HG02798 (cell line): ENCODE results near the gene FANK1.
"Not testable (repeated sequence)": the region's sequence is repeated elsewhere in the genome, so short reads cannot be mapped to it uniquely, and the experiment has no call there.

Experiments used
- ATAC-seq: cut with Tn5 transposase; IDR thresholded peaks from one replicate; pipeline ENCODE4 v1.9.1; 2021; ENCODE audit warnings: mild to moderate bottlenecking; ENCODE audit not compliant: unreplicated experiment, poor library complexity

Gene FANK1

DNA sequence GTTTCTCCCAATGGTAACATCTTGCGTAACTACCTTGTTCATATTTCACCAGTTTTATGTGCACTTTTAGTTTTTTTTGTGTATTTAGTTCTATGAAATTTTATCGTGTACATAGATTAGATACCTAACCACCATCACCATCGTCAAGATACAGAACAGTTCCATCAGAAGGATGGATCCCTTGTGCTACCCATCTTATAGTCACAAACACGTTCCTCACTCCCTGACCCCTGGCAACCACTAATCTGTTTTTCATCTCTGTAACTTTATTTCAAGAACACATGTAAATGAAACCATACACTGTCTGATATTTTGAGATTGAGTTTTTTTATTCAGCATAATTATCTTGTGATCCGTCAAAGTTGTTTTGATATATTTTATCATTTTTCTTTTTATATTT is 29.9 kb downstream of the FANK1 start:
- ATAC-seq = no peak

DNA sequence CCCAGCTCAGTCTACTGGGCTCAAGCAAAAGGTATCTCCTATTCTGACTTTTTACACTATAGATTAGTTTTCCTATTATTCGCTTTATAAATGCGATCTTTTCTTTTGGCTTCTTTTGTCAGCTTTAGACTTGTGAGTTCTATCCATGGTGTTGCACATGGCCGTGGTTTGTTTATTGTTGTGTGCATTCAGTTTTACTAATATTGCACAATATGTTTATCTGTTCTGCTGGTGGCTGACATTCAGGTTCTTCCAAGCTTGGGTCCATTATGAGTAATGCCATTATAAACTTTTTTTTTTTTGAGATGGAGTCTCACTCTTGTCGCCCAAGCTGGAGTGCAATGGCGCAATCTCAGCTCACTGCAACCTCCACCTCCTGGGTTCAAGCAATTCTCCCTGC is 30.9 kb downstream of the FANK1 start:
- not testable (repeated sequence) for ATAC-seq

DNA sequence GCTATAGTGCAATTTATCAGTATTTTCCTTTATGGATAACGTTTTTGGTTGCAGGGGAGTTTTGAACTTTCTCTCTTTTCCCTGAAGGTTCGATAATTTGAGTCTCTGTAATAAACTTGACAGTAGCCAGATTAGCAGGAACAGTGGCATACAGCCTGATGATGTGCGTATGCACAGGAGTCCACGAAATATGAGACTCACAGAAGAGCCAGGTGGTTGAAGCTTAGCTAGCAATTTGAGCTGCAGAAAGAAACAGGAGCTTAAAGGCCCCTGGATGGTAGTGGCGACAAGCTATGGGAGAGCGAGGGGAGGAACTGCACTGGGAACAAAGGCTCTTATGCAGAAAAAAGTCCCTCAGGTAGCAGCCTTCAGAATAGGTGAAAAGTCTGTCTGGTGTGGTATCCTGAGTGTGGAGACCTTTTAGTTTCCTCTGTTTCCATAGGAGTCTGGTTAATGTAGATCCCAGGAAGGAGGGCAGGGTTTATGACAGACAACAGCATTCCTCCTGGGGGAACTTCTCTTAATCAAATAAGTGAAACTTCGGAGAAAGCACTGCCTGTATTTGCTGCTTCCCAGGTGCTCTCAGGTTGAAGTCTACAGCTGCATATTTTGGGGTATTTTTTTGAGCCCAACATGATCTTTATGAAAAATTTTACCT is 32.7 kb downstream of the FANK1 start:
- no peak for ATAC-seq

DNA sequence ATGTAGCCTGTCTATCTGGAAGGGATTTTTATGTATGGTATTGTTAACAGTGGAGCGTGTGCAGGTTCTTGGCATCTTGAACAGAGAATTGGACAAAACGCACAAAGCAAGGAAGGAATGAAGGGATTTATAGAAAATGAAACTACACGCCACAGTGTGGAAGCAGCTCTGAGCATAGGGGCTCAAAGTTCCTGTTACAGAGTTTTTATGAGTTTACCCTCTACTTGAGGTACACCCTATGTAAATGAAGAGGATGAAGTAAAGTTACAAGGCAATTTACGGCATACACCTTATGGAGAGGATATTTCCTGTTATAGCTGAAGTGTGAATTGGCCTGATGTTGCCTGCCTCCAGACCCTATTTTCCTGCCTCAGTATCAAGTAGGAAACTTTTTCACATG is 33.3 kb downstream of the FANK1 start:
- no peak for ATAC-seq

DNA sequence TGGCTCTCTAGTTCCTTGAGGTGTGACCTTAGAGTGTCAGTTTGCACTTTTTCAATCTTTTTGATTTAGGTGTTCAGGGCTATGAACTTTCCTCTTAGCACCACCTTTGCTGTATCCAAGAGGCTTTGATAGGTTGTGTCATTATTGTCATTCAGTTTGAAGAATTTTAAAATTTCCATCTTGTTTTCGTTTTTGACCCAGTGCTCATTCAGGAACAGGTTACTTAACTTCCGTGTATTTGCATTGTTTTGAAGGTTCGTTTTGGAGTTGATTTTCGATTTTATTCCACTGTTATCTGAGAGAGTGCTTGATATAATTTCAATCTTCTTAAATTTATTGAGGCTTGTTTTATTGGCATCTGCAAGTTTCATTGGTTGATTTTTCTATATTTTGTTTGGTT is 37.3 kb downstream of the FANK1 start:
- no peak for ATAC-seq

DNA sequence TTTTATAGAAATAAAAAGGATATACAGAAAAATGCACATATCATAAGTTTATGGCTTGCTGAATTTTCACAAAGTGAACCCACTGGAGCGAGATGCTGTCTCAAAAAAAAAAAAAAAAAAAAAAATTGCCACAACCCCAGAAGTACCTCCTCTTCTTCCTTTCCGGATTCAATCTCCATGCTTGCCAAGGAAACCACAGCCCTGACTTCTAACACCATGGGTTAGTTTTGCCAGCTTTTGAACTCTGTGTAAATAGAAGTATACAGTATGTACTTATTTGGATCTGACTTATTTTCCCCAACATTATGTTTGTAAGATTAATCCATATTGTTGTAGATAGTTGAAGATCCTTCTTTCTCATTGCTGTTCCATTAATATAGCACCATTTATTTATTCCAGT is 40.0 kb downstream of the FANK1 start:
- no peak for ATAC-seq

DNA sequence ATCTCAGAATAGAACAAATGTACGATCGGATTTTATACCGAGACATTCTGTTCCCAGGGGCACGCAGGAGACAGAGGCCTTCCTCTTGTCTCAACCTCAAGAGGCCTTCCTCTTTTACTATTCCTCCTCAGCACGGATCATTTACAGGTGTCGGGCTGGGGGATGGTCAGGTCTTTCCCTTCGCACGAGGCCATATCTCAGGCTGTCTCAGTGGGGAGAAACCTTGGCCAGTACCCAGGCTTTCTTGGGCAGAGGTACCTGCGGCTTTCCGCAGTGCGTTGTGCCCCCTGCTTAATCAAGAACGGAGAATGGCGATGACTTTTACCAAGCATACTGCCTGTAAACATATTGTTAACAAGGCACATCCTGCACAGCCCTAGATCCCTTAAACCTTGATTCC is 44.2 kb downstream of the FANK1 start:
- no peak for ATAC-seq

DNA sequence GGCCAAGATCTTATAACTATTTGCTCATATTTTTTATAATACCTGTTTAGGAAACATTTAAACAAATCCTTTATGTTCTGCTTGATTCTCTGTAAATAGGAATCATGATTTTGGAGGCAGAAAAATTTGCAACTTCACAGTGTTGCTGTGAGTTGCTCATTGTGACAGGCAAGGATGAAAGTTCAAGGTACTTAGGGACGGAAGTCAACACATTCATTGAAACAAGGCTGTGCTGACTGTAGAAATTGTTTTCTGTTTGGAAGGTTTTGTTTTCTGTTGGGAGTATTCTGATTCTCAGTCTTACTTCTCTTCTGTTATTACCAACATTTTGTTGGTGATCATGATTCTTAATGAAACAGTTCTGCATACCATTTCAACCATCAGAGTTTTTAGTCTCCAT is 54.9 kb downstream of the FANK1 start:
- no peak for ATAC-seq

DNA sequence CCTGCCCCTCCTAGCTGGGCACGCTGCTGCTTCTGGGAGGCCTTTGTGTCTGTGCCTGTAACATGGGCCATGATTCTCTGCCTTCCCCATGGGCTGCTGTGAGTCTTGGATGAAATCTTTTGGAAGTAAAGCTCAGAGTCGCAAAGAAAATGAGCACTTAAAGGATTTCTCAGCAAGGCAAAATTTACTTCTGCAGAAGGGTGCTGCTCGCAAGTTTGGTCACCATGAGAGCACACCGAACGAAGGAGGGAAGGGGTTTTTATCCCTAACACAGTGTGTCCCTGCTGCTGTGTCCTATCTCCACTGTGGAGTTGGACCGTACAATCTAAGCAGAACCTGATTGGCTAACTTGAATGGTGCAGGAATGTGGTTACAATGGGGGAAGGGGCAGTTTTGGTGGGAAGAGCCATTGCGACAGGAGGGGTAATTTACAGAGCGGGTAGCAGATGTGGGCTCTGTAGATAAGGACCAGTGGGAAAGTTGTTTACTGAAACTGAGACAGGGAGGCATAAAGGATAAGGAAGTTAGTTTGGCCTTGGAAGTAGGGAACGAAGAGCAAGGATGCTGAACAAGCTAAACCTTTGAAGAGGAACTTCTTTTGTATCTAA is 57.5 kb downstream of the FANK1 start:
- no peak for ATAC-seq

DNA sequence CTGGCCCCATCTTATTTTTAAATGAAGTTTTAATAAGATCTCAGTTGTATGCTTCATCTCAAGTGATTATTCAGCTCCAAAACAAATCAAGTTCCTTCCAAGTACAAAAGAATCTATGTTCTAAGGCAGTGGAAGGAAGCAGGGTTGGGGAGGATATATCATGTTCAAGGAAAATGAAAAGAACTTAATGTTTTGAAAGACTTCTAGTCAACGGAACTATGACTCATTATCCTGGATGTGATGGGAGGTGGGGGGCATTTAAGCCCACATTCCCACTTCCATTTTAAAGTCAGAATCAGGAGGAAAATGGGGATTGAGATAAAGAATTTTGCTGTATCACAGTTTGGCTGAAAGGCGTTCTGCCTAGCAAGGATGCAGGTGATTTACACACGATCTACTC is 59.4 kb downstream of the FANK1 start:
- ATAC-seq = no peak

DNA sequence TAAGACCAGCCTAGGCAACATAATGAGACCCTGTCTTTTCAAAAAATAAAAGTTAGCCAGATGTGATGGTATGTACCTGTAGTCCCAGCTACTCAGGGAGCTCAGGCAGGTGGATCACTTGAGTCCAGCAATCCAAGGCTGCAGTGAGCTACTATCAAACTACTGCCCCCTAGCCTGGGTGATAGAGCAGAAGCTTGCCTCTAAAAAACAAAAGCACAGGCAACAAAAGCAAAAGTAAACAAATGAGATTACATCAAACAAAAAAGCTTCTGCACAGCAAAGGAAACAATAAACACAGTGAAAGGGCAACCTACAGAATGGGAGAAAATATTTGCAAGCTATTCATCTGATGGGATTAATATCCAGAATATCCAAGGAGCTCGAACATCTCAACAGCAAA is 65.4 kb downstream of the FANK1 start:
- ATAC-seq = no peak

DNA sequence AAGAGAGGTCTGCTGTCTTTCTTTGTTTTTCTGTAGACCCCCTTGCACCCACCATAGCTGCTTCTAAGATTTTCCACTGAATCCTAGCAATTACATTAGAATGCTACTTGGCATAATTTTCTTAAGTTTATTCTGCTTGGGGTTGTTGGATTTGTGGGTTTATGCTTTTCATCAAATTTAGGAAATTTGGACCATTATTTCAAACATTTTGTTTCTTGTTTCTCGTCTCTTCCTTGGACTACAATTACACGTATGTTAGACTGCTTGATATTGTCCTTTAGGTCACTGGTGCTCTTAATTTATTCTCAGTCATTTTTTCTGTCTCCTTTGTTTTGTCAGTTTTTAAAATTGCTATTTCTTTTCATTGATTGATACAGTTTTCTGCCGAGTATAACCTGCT is 65.8 kb downstream of the FANK1 start:
- ATAC-seq = no peak

DNA sequence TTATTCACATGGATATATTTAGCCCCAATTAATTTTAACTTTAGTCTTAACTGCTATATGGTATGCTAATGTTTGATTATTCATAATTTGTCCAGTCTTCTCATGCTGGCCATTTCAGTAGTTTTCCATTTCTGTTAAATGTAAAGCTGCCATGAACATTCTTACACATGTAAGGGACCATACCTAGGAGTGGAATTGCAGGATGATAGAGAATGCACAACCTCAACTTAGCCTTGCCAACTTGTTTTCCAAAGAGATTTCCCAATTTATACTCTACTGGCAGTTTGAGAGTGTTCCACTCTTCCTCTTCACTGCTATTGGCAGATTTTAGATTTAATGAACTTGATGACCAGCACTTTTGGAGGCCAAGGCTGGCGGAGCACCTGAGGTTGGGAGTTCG is 68.2 kb downstream of the FANK1 start:
- ATAC-seq = no peak

DNA sequence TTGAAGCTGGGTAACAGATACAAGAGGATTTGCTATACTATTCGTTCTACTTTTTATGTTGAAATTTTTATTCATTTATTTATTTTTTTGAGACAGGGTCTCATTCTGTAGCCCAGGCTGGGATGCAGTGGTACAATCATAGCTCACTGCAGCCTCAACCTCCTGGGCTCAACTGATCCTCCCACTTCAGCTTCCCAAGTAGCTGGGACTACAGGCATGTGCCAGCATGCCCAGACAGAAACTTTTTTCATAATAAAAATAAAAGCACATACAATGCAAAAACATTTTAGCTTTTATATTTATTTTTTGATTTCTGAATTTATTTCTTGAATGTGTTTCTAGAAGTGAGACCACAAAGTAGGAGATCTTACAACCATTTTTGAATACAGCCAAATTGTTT is 71.2 kb downstream of the FANK1 start:
- no peak for ATAC-seq

DNA sequence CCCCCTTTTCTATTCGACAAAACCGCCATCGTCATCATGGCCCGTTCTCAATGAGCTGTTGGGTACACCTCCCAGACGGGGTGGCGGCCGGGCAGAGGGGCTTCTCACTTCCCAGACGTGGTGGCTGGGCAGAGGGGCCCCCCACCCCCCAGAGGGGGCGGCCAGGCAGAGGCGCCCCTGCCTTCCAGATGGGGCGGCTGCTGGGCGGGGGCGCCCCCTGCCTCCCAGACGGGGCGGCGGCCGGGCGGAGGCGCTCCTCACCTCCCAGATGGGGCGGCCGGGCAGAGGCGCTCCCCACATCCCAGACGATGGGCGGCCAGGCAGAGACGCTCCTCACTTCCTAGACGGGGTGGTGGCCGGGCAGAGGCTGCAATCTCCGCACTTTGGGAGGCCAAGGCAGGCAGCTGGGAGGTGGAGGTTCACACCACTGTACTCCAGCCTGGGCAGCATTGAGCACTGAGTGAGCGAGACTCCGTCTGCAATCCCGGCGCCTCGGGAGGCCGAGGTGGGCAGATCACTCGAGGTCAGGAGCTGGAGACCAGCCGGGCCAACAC is 73.8 kb downstream of the FANK1 start:
- not testable (repeated sequence) for ATAC-seq

DNA sequence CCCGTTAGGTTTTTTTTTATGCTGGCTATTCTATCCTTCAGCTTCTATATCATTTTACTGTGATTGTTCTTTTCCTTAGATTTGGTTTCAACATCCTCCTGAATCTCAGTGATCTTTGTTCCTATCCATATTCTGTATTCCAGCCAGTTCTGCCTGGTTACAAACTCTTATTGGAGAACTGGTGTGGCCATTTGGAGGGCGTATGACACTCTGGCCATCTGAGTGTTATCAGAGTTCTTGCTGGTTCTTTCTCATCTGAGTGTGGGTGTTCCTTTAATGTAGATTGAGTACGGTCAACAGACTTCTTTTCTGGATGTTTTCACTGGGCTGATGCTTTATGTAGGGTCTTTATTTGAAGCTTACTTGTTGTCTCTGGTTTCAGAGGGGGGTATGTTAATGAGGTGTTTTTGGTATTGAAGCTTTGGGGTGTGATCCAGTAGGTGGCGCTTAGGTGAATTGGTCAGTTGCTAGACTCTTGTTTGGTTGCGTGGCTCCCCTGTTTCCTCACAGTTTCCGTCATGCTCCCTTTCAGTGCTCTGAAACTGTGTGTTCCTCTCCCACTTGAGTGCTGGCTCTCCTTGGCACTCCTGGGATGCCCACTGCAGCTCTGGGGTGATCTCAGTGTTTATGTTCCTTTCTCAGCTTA is 80.7 kb downstream of the FANK1 start:
- ATAC-seq = no peak

DNA sequence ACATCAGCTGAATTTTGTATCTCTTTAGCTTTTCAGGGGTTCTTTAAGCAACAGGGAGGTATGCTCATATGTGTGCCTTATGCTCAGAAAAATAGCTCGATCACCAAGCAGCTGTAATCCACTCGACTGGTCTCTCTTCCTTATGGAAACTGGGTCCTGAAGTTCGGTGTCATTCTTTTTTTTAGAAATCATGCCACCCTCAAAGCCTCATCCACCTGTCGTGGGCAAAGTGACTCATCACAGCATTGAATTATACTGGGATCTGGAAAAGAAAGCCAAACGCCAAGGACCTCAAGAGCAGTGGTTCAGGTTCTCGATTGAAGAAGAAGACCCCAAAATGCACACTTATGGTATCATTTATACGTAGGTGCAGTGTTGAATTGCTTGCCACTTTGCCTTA is 83.6 kb downstream of the FANK1 start:
- no peak for ATAC-seq

DNA sequence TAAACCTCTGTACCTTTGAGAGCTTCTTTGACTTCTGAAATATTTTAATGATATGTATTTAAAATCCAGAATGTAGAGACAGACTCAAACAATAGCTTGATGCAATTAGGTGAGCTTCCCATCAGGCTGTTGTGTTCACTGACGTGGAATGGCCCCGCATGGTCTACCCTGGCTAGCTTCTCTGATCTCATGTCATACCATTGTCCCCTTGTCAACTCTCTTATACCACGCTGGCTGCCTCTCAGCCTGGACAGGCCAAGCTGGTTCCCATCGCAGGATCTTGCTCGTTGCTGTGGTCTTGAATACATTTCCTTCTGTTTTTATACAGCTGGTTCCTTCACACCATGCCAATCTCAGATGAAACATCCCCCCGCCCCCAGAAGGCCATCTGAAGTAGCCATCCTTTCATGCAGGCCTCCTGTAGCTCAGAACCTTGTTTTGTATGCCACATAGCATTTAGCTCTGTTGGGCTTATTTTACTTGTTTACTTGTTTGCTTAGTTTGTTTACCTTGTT is 84.2 kb downstream of the FANK1 start:
- no peak for ATAC-seq

DNA sequence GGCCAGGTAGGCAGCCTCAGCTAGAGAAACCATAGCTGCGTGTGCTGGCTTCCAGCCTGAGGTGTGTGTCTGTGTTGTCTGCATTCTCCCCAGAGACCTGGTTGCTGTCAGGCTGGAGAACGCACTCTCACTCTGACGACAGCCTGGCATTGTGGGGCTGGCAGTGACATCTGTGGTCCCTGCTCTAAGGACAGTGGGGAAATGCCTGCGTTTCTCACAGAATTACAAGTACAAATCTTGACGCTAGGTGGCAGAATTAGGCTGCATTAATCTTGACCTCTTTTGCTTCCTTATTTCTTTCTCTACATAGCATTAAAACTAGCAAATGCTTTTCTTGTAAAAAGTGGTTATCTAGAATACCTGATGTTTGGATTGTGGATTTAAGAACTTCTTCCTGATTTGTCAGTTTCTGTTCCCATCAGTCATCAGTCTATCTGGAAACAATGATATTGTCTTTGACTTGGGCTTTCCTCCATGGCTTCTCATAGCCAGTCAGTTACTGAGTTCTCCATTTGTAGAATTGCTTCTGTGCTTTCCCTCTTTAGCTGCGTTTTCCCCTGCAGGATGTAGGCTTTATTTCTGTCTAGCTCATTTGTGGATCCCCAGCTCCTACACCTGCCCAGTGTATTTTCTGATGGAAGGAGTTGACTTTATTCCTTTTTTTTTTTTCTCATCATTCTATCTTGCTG is 86.0 kb downstream of the FANK1 start:
- ATAC-seq = peak; percentile 70

DNA sequence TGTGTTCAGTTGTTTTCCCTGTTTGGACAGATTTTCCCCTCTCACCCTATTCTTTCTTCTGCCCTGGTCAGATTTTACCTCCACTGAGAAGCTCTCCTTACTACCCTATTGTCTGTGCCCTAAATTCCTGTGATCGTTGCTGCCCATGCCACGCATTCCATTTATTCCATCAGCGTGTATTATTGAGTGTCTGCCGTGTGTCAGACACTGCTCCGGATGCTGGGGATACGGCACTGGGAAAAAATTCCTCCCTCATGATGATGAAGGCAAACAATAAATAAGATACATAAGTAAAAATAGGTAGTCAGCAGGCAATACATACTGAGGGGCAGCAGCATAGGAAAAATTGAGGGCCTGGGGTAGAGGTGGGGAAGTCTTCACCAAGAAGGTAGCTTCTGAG is 86.8 kb downstream of the FANK1 start:
- no peak for ATAC-seq

DNA sequence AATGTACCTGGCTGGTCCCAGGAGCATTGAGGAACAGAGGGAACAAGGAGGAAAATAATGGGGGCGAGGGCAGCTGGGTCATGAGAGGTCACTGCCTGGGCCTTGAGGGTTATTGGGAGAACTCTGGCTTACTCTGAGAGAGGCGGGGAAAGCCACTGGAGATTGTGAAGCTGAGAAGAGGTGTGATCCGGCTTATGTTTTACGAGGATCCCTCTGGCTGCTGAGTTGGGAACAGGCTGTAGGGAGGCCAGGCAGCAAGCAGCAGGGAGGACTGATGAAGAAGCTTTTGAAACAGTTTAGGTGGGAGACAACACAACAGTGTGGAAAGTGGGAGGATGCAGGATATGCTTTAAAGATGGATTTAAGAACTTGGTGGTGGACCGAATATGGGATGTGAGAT is 87.3 kb downstream of the FANK1 start:
- ATAC-seq = no peak
